Panc1 (cell line): ENCODE results near the gene FRMD4A.

ENCODE experiments used
- CTCF ChIP-seq: fragments of 450-650 bp; IDR thresholded peaks from 2 replicates; pipeline ENCODE4 v1.5.1; 2017; ENCODE audit warnings: mild to moderate bottlenecking
- SIN3A ChIP-seq: IDR thresholded peaks from 2 replicates; pipeline ENCODE4 v1.6.1; 2012; ENCODE audit warnings: low read depth, mild to moderate bottlenecking, low read length, moderate library complexity, borderline replicate concordance; ENCODE audit not compliant: insufficient read depth

GRCh38 chr10:14244801-14245211 lies 85.9 kb downstream of the FRMD4A start:
- TF ChIP-seq CTCF (no peak), SIN3A (no peak)
